ENCODE data around the gene HTT. TPM values are rescaled to one million over a fixed set of nuclear protein-coding genes. Genes with fewer than 3 reads are reported as not detected.

Gene HTT
- total RNA-seq, 4 donors from 2014 or later = 37.6 to 78.7 (median 56.3) TPM

GRCh38 chr4:3266076-3266475 is 191.6 kb downstream of the HTT start:
- no peak for TF ChIP-seq CTCF (IDR thresholded peaks at IDR 0.05)
- DNase-seq (ENCODE audit: low spot score) (no peak), ATAC-seq (ENCODE audit: low FRiP score) (no peak)

GRCh38 chr4:3267576-3268394 is 193.3 kb downstream of the HTT start:
- DNase-seq (ENCODE audit: low spot score) = no peak
- TF ChIP-seq CTCF (IDR thresholded peaks at IDR 0.05) = no peak
- ATAC-seq (ENCODE audit: low FRiP score) = no peak

- TF ChIP-seq CTCF (IDR thresholded peaks at IDR 0.05) = no peak
- DNase-seq (ENCODE audit: low spot score) = no peak
- ATAC-seq (ENCODE audit: low FRiP score) = no peak
Observed at GRCh38 chr4:3268395-3269104, 194.1 kb downstream of the HTT start.

GRCh38 chr4:3269105-3269927 is 194.8 kb downstream of the HTT start:
- ATAC-seq (ENCODE audit: low FRiP score) = peak; percentile 14
- no peak for TF ChIP-seq CTCF (IDR thresholded peaks at IDR 0.05)
- no peak for DNase-seq (ENCODE audit: low spot score)

- no peak for ATAC-seq (ENCODE audit: low FRiP score)
- DNase-seq (ENCODE audit: low spot score) = peak; percentile 20
- no peak for TF ChIP-seq CTCF (IDR thresholded peaks at IDR 0.05)
Observed at GRCh38 chr4:3269991-3270611, 195.6 kb downstream of the HTT start.

- DNase-seq (ENCODE audit: low spot score) = no peak
- ATAC-seq (ENCODE audit: low FRiP score) = no peak
Observed at GRCh38 chr4:3271131-3271530, 196.7 kb downstream of the HTT start.

More at GRCh38 chr4:3271131-3271530, 196.7 kb downstream of the HTT start:
- TF ChIP-seq CTCF (IDR thresholded peaks at IDR 0.05) = no peak

Data from omental fat pad (tissue), 4 donors.